Panc1 (cell line): Measurements from ENCODE around the gene MYO1E. TPM values are rescaled to one million over a fixed set of nuclear protein-coding genes. Genes with fewer than 3 reads are reported as not detected.

Experiments used
- ATAC-seq: fragments of 200-7000 bp; cut with Tn5 transposase; 2 replicates; pipeline ENCODE4 v1.9.1; 2020; ENCODE audit warnings: mild to moderate bottlenecking, moderate library complexity
- BruUV-seq: library from RNA; stranded (reverse); fragments of 400-500 nt; replicated peaks from 2 replicates; lab custom pipeline; 2021; lab: Mats Ljungman, UMichigan
- CTCF ChIA-PET: fragments of 300-600 bp; sonication (Branson Sonifier 250); formaldehyde crosslinking; loops from one replicate; lab custom pipeline; 2022; ENCODE audit warnings: antibody characterized with exemption; lab: Charles Lee
- POLR2A ChIA-PET: fragments of 300-600 bp; sonication (Branson Sonifier 250); formaldehyde crosslinking; loops from one replicate; lab custom pipeline; 2022; ENCODE audit warnings: antibody characterized with exemption; lab: Charles Lee
- DNase-seq: peaks from one replicate; pipeline ENCODE4 v3.0.0-alpha.2; 2010; ENCODE audit warnings: low read depth, low spot score
- H3K27ac ChIP-seq: 2 replicates; pipeline ENCODE4 v1.5.1; 2011; ENCODE audit warnings: mild to moderate bottlenecking, low read length, inconsistent platforms
- H3K27me3 ChIP-seq: fragments of 200-500 bp; sonication (Bioruptor generic); 2 replicates; pipeline ENCODE4 v1.6.0; 2014; ENCODE audit warnings: low read length, inconsistent platforms; ENCODE audit not compliant: control insufficient read depth, insufficient read depth
- H3K36me3 ChIP-seq: fragments of 200-500 bp; sonication (Bioruptor generic); 2 replicates; pipeline ENCODE4 v1.5.1; 2014; ENCODE audit warnings: inconsistent platforms, mild to moderate bottlenecking, low read length, moderate library complexity; ENCODE audit not compliant: control insufficient read depth, insufficient read depth
- H3K4me1 ChIP-seq: 2 replicates; pipeline ENCODE4 v1.5.1; 2011; ENCODE audit warnings: inconsistent platforms, mild to moderate bottlenecking, low read length, moderate library complexity; ENCODE audit not compliant: control insufficient read depth, insufficient read depth
- H3K4me3 ChIP-seq, 2 experiments: 2 replicates each; pipeline ENCODE4 v1.5.1; 2011 to 2012; ENCODE audit warnings: low read depth in 2 of 2, low read length in 2 of 2, mild to moderate bottlenecking in 2 of 2, inconsistent platforms in 1 of 2, moderate library complexity in 1 of 2
- H3K9me3 ChIP-seq: fragments of 200-500 bp; sonication (Bioruptor generic); 2 replicates; pipeline ENCODE4 v1.5.1; 2014; ENCODE audit warnings: low read depth, mild to moderate bottlenecking, inconsistent platforms, low read length, moderate library complexity; ENCODE audit not compliant: control insufficient read depth, insufficient read depth
- CTCF ChIP-seq: fragments of 450-650 bp; IDR thresholded peaks from 2 replicates; pipeline ENCODE4 v1.5.1; 2017; ENCODE audit warnings: mild to moderate bottlenecking
- POLR2AphosphoS5 ChIP-seq: IDR thresholded peaks from 2 replicates; pipeline ENCODE4 v1.6.1; 2012; ENCODE audit warnings: mild to moderate bottlenecking, low read depth, low read length, moderate library complexity
- REST ChIP-seq, 2 experiments: IDR thresholded peaks; 2 replicates each; pipeline ENCODE4 v1.6.1; 2011 to 2012; ENCODE audit warnings: low read depth in 2 of 2, control low read depth in 1 of 2, low read length in 1 of 2, mild to moderate bottlenecking in 1 of 2, moderate library complexity in 1 of 2; ENCODE audit not compliant: insufficient read depth in 1 of 2
- SIN3A ChIP-seq: IDR thresholded peaks from 2 replicates; pipeline ENCODE4 v1.6.1; 2012; ENCODE audit warnings: low read depth, mild to moderate bottlenecking, low read length, moderate library complexity, borderline replicate concordance; ENCODE audit not compliant: insufficient read depth
- TCF7L2 ChIP-seq: IDR thresholded peaks from 2 replicates; pipeline ENCODE4 v1.6.1; 2011; ENCODE audit warnings: mild to moderate bottlenecking, low read depth, low read length, inconsistent platforms
- in situ Hi-C: cut with HindIII; loops from 2 replicates; pipeline ENCODE4 v1.10.0; 2016; ENCODE audit warnings: low sequenced_read_pairs, low pct_unique_long_range_greater_than_20kb
- intact Hi-C: fragments of 100-400 bp; cut with micrococcal nuclease; formaldehyde crosslinking; loops from one replicate; pipeline ENCODE4 v1.10.0; 2022; ENCODE audit not compliant: unreplicated experiment
- total RNA-seq: library from RNA; stranded (reverse); gene quantifications from one replicate; pipeline ENCODE4 v1.2.1, GENCODE V29; 2021; ENCODE audit not compliant: unreplicated experiment

MYO1E gene
- total RNA-seq, 1 experiment from 2014 or later: 161 TPM

GRCh38 chr15:59329570-59330350 is 42.9 kb downstream of the MYO1E start:
- ATAC-seq: no peak
- in situ Hi-C loops (no loop called here), intact Hi-C loops (no loop called here)
- peaks cover 37% of the 10 kb centered on the region for H3K4me1 ChIP-seq
- ChIA-PET POLR2A (interaction anchor here (0.6 kb wide), 1 partner anchor 37 kb away, joined by 3 read pairs; no protein-coding TSS in a partner anchor), CTCF (interaction anchor here (0.6 kb wide), 1 partner anchor 82 kb away, joined by 3 read pairs; no protein-coding TSS in a partner anchor)
- no peak overlapping the region for H3K4me3 ChIP-seq
- no peak for TF ChIP-seq POLR2AphosphoS5
- no peak for TF ChIP-seq CTCF
- no peak for TF ChIP-seq SIN3A
- TF ChIP-seq REST (IDR thresholded peaks at IDR 0.05; ENCODE audit: insufficient read depth in 1 of 2, low read depth in 2 of 2, low read length in 1 of 2): no peak
- no peak for TF ChIP-seq TCF7L2
- no peak overlapping the region for H3K27ac ChIP-seq
- no peaks in the 10 kb centered on the region for H3K9me3 ChIP-seq
- no peak for DNase-seq
- H3K27me3 ChIP-seq: no peaks in the 10 kb centered on the region
- no TSS peak for BruUV-seq
- H3K36me3 ChIP-seq: no peaks in the 10 kb centered on the region

GRCh38 chr15:59329091-59329490 is 43.6 kb downstream of the MYO1E start:
- ChIA-PET POLR2A (interaction anchor here (0.5 kb wide), 1 partner anchor 37 kb away, joined by 20 read pairs; no protein-coding TSS in a partner anchor), CTCF (no interaction called here)
- Histone ChIP-seq H3K9me3 (no peaks in the 10 kb centered on the region), H3K4me1 (peaks cover 35% of the 10 kb centered on the region), H3K27ac (no peak overlapping the region), H3K36me3 (no peaks in the 10 kb centered on the region), H3K4me3 (no peak overlapping the region), H3K27me3 (no peaks in the 10 kb centered on the region)
- in situ Hi-C loops: no loop called here
- DNase-seq: no peak
- intact Hi-C loops: no loop called here
- TF ChIP-seq CTCF (no peak), POLR2AphosphoS5 (no peak), TCF7L2 (no peak), REST (IDR thresholded peaks at IDR 0.05; ENCODE audit: insufficient read depth in 1 of 2, low read depth in 2 of 2, low read length in 1 of 2) (no peak)
- BruUV-seq: no TSS peak
- ATAC-seq: no peak
